H1 (cell line): ENCODE results near the gene MTF2. TPM values are rescaled to one million over a fixed set of nuclear protein-coding genes. Genes with fewer than 3 reads are reported as not detected.

ENCODE experiments used
- CTCF ChIA-PET: fragments of 300-600 bp; sonication (Branson Sonifier 250); formaldehyde crosslinking; loops from one replicate; lab custom pipeline; 2021; ENCODE audit not compliant: partially characterized antibody; lab: Charles Lee
- POLR2A ChIA-PET: fragments of 300-600 bp; sonication (Branson Sonifier 250); formaldehyde crosslinking; loops from one replicate; lab custom pipeline; 2021; ENCODE audit warnings: inconsistent platforms; ENCODE audit not compliant: partially characterized antibody; lab: Charles Lee
- DNase-seq, 2 experiments: peaks; one replicate each; pipeline versions ENCODE4 v3.0.0 to v3.0.0-alpha.2; 2010 to 2022; ENCODE audit warnings: low spot score in 2 of 2, low read depth in 1 of 2, mixed read lengths in 1 of 2
- FAIRE-seq: peaks from 2 replicates; lab custom pipeline; 2011; peaks lifted over from hg19 to GRCh38; lab: Jason Lieb, UNC
- H2AFZ ChIP-seq: 2 replicates; pipeline ENCODE4 v1.8.1; 2012; ENCODE audit warnings: low read length, inconsistent platforms
- H2AK5ac ChIP-seq: 2 replicates; pipeline ENCODE4 v1.6.1; 2013; ENCODE audit warnings: low read depth, low read length
- H2BK120ac ChIP-seq: replicated peaks from 2 replicates; pipeline ENCODE3; 2013; ENCODE audit warnings: low read depth, low read length, inconsistent platforms
- H2BK12ac ChIP-seq: 2 replicates; pipeline ENCODE4 v1.6.1; 2013; ENCODE audit warnings: low read depth, low read length
- H2BK15ac ChIP-seq: 2 replicates; pipeline ENCODE4 v1.6.1; 2013; ENCODE audit warnings: low read length
- H2BK20ac ChIP-seq: 2 replicates; pipeline ENCODE4 v1.6.1; 2013; ENCODE audit warnings: low read length
- H2BK5ac ChIP-seq: 2 replicates; pipeline ENCODE4 v1.6.1; 2013; ENCODE audit warnings: low read depth, low read length
- H3K14ac ChIP-seq: 2 replicates; pipeline ENCODE4 v1.6.1; 2013; ENCODE audit warnings: inconsistent platforms; ENCODE audit not compliant: insufficient read length
- H3K18ac ChIP-seq: 2 replicates; pipeline ENCODE4 v1.6.1; 2013; ENCODE audit warnings: low read length; ENCODE audit errors: extremely low read depth
- H3K23ac ChIP-seq: 2 replicates; pipeline ENCODE4 v1.6.1; 2013; ENCODE audit warnings: inconsistent platforms; ENCODE audit not compliant: insufficient read length
- H3K23me2 ChIP-seq: 2 replicates; pipeline ENCODE4 v1.6.1; 2013; ENCODE audit warnings: low read depth, low read length
- H3K27ac ChIP-seq: 2 replicates; pipeline ENCODE4 v1.6.1; 2011; ENCODE audit warnings: low read depth, low read length, inconsistent platforms
- H3K27me3 ChIP-seq, 4 experiments: replicated peaks in 1 of 4; 1 replicate in 1 of 4; 2 replicates in 3 of 4; pipeline versions ENCODE4 v1.6.1 to v1.8.1; 2011 to 2013; ENCODE audit warnings: low read length in 3 of 4, mild to moderate bottlenecking in 3 of 4, inconsistent platforms in 2 of 4, mixed read lengths in 2 of 4, moderate library complexity in 1 of 4; ENCODE audit not compliant: control insufficient read depth in 3 of 4, insufficient read depth in 3 of 4; ENCODE audit errors: extremely low read depth in 1 of 4
- H3K36me3 ChIP-seq, 4 experiments: 2 replicates each; pipeline versions ENCODE4 v1.6.1 to v1.8.1; 2011 to 2013; ENCODE audit warnings: mild to moderate bottlenecking in 4 of 4, low read length in 3 of 4, moderate library complexity in 2 of 4, control low read depth in 1 of 4, inconsistent platforms in 1 of 4; ENCODE audit not compliant: insufficient read depth in 4 of 4, control insufficient read depth in 2 of 4
- H3K4ac ChIP-seq: replicated peaks from 2 replicates; pipeline ENCODE3; 2013; ENCODE audit warnings: low read length, low read depth, mixed read lengths, inconsistent platforms; ENCODE audit not compliant: insufficient read length
- H3K4me1 ChIP-seq, 4 experiments: replicated peaks in 1 of 4; 1 replicate in 1 of 4; 2 replicates in 3 of 4; pipeline versions ENCODE4 v1.6.1 to v1.8.1; 2011 to 2013; ENCODE audit warnings: low read length in 3 of 4, inconsistent platforms in 2 of 4, mixed read lengths in 1 of 4; ENCODE audit not compliant: insufficient read depth in 4 of 4, control insufficient read depth in 3 of 4
- H3K4me2 ChIP-seq, 2 experiments: 2 replicates each; pipeline versions ENCODE4 v1.6.1 to v1.8.1; 2011 to 2013; ENCODE audit warnings: low read depth in 2 of 2, low read length in 2 of 2, control low read depth in 1 of 2, inconsistent platforms in 1 of 2, mild to moderate bottlenecking in 1 of 2; ENCODE audit not compliant: insufficient read depth in 1 of 2
- H3K4me3 ChIP-seq, 4 experiments: fragments of 200-600, 300-600 bp in 1 of 4; sonication (generic), shearing (Covaris generic), sonication (Bioruptor Twin) in 1 of 4; 2 replicates each; pipeline versions ENCODE4 v1.5.1 to v1.8.1; 2011 to 2016; ENCODE audit warnings: low read length in 4 of 4, low read depth in 3 of 4, control low read depth in 2 of 4, inconsistent platforms in 2 of 4, mild to moderate bottlenecking in 2 of 4, mixed read lengths in 1 of 4, moderate library complexity in 1 of 4; ENCODE audit not compliant: insufficient read depth in 2 of 4; ENCODE audit errors: extremely low read depth in 1 of 4
- H3K56ac ChIP-seq: replicated peaks from 2 replicates; pipeline ENCODE3; 2013; ENCODE audit warnings: low read depth, mild to moderate bottlenecking, mixed read lengths, low read length, inconsistent platforms; ENCODE audit not compliant: insufficient read length
- H3K79me1 ChIP-seq: 2 replicates; pipeline ENCODE4 v1.6.1; 2013; ENCODE audit warnings: low read depth, low read length, control low read depth
- H3K79me2 ChIP-seq, 2 experiments: 2 replicates each; pipeline versions ENCODE4 v1.6.1 to v1.8.1; 2012 to 2013; ENCODE audit warnings: low read length in 2 of 2, mild to moderate bottlenecking in 2 of 2, inconsistent platforms in 1 of 2; ENCODE audit not compliant: insufficient read depth in 2 of 2, control insufficient read depth in 1 of 2
- H3K9ac ChIP-seq, 4 experiments: replicated peaks in 1 of 4; 1 replicate in 1 of 4; 2 replicates in 3 of 4; pipeline versions ENCODE4 v1.6.1 to v1.8.1; 2011 to 2013; ENCODE audit warnings: low read depth in 3 of 4, low read length in 3 of 4, control low read depth in 2 of 4, mild to moderate bottlenecking in 2 of 4, moderate library complexity in 2 of 4, inconsistent platforms in 1 of 4; ENCODE audit errors: extremely low read depth in 1 of 4
- H3K9me3 ChIP-seq, 2 experiments: 2 replicates each; pipeline versions ENCODE4 v1.6.1 to v1.8.1; 2012 to 2013; ENCODE audit warnings: mild to moderate bottlenecking in 2 of 2, moderate library complexity in 2 of 2, control low read depth in 1 of 2, inconsistent platforms in 1 of 2, low read depth in 1 of 2, low read length in 1 of 2, mixed read lengths in 1 of 2; ENCODE audit not compliant: insufficient read depth in 2 of 2
- H4K20me1 ChIP-seq, 2 experiments: replicated peaks in 1 of 2; 2 replicates each; pipeline versions ENCODE3 to v1.8.1; 2011 to 2013; ENCODE audit warnings: inconsistent platforms in 2 of 2, low read length in 2 of 2, mild to moderate bottlenecking in 1 of 2; ENCODE audit not compliant: insufficient read depth in 2 of 2, control insufficient read depth in 1 of 2
- H4K5ac ChIP-seq: 2 replicates; pipeline ENCODE4 v1.6.1; 2013; ENCODE audit warnings: low read length, low read depth, mixed read lengths, inconsistent platforms; ENCODE audit not compliant: insufficient read length
- H4K8ac ChIP-seq: 2 replicates; pipeline ENCODE4 v1.8.0; 2013; ENCODE audit warnings: mild to moderate bottlenecking, moderate library complexity, low read length, inconsistent platforms; ENCODE audit not compliant: insufficient read depth; ENCODE audit errors: extremely low read depth
- H4K91ac ChIP-seq: replicated peaks from 2 replicates; pipeline ENCODE3; 2013; ENCODE audit warnings: low read length, mixed read lengths, inconsistent platforms; ENCODE audit not compliant: insufficient read length
- ASH2L ChIP-seq: fragments of 200-600, 300-600 bp; sonication (generic); IDR thresholded peaks from one replicate; pipeline ENCODE4 v1.7.1; 2017; ENCODE audit warnings: low read length
- RFX5 ChIP-seq: IDR thresholded peaks from 2 replicates; pipeline ENCODE4 v1.6.1; 2011; ENCODE audit warnings: low read depth, low read length, improper control_type of control experiment, borderline replicate concordance
- SAP30 ChIP-seq: fragments of 300-600 bp; sonication (generic); IDR thresholded peaks from 2 replicates; pipeline ENCODE4 v1.7.1; 2012; ENCODE audit warnings: low read length, moderate library complexity, mild to moderate bottlenecking, inconsistent platforms; ENCODE audit not compliant: insufficient read depth, insufficient replicate concordance
- SIN3A ChIP-seq, 2 experiments: IDR thresholded peaks in 1 of 2; conservative IDR thresholded peaks in 1 of 2; 2 replicates each; pipeline ENCODE4 v1.6.1; 2011 to 2012; ENCODE audit warnings: low read length in 2 of 2, improper control_type of control experiment in 1 of 2, low read depth in 1 of 2, mild to moderate bottlenecking in 1 of 2
- SP4 ChIP-seq: IDR thresholded peaks from 2 replicates; pipeline ENCODE4 v1.6.1; 2012; ENCODE audit warnings: low read length, inconsistent platforms
- WGBS, 2 experiments: shearing (Covaris generic) in 1 of 2; methylation state at CpG; one replicate each; pipeline versions ENCODE4 v1.1.6 to v1.1.7; 2013 to 2015; ENCODE audit warnings: low lambda C conversion rate in 2 of 2, mixed read lengths in 2 of 2, inconsistent platforms in 1 of 2, low coverage in 1 of 2, missing lambda C conversion rate in 1 of 2; ENCODE audit not compliant: insufficient replicate concordance in 2 of 2, insufficient coverage in 1 of 2, insufficient read length in 1 of 2; ENCODE audit errors: extremely low coverage in 1 of 2, missing lambda C conversion rate in 1 of 2; 5-methylcytosine and 5-hydroxymethylcytosine counted together
- polyA plus RNA-seq, 7 experiments: library from polyadenylated mRNA; depleted of rRNA in 3 of 7; stranded (reverse) in 5 of 7; unstranded in 2 of 7; fragments of >200 nt in 5 of 7; fragments of 200-250 nt in 2 of 7; gene quantifications; 1 replicate in 5 of 7; 2 replicates in 1 of 7; 4 replicates in 1 of 7; pipeline versions ENCODE4 v1.2.1 to v1.2.3, GENCODE V29; 2011 to 2013; ENCODE audit warnings: missing spikeins in 2 of 7, mixed read lengths in 2 of 7
- total RNA-seq: library from RNA; stranded (reverse); fragmentation: NEBNext Ultra II Directional; extraction: Animal tissue kit (Norgen Biotek cat#: 25700); gene quantifications from 2 replicates; pipeline ENCODE4 v1.2.1, GENCODE V29; 2021

MTF2 gene
- total and polyA plus RNA-seq, 2 of the 8 experiments (the other 6 are each of a cell fraction or from before 2014, with no cell fraction given), result 72.1 to 102 TPM

DNA sequence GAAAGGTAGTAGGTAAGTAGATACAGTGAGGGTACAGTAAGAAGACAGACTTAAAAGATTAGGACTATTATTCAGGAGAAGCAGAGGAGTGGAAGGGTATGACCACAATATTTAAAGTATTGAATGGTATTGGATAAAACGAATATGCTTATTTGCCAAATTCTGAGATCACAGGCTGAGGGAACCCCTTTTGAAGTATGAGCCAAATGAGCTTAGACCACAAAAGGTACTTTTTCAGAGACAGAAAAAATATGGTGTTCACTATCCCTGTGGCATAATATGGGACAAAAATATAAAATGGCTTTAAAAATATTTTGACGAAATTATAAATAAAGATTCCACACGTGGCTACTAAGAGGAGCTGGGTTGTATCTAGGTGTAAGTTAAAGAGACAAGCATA is 880 bp upstream of the MTF2 start:
- Histone ChIP-seq H3K9ac (peak overlapping the region in 3 of 4 experiments; percentile 71 to 90 (median 86); a peak in 5 of 7 replicates), H3K36me3 (peaks cover 0 to 15% (median 5%) of the 10 kb centered on the region in 4 experiments; a peak in 2 of 8 replicates), H4K20me1 (peaks cover 5 to 6% of the 10 kb centered on the region in 2 experiments), H2BK15ac (no peak overlapping the region), H3K23me2 (peaks cover 4% of the 10 kb centered on the region; the same call in 1 of the 2 replicates), H2AK5ac (no peak overlapping the region), H2BK120ac (no peak overlapping the region), H2BK12ac (no peak overlapping the region), H3K4me1 (no peaks in the 10 kb centered on the region; a peak in 2 of 7 replicates), H3K14ac (no peak overlapping the region), H3K4me3 (peak overlapping the region; percentile 44 to 100 (median 98)), H2BK20ac (no peak overlapping the region), H4K8ac (no peak overlapping the region), H2AFZ (no peak overlapping the region), H3K9me3 (no peaks in the 10 kb centered on the region), H3K56ac (no peak overlapping the region), H3K79me1 (no peaks in the 10 kb centered on the region), H3K79me2 (peaks cover 35 to 45% of the 10 kb centered on the region in 2 experiments), H3K4me2 (peak overlapping the region; percentile 46 to 78), H4K91ac (no peak overlapping the region), H2BK5ac (no peak overlapping the region), H3K27me3 (no peaks in the 10 kb centered on the region), H3K23ac (no peak overlapping the region), H3K4ac (no peak overlapping the region), H4K5ac (no peak overlapping the region), H3K27ac (peak overlapping the region; percentile 76; the same call in 1 of the 2 replicates), H3K18ac (no peak overlapping the region)
- FAIRE-seq, result no peak
- DNase-seq, result no peak
- WGBS, 2 experiments, result 51% methylated on average over 3 of the region's 3 CpGs; no CpG with 5 or more reads in 1 of the 2 experiments
- ChIA-PET POLR2A (interaction anchor here (0.7 to 4.1 kb wide), 30 partner anchors 10 to 267 kb away, joined by 3 to 65 read pairs (median 7); partner anchors contain the start of genes CCDC18, DIPK1A, DR1 and RPL5), CTCF (interaction anchor here (0.9 to 1.6 kb wide), 7 partner anchors 9 to 54 kb away, joined by 3 to 6 read pairs (median 3); no protein-coding TSS in a partner anchor)
- TF ChIP-seq SAP30 (no peak), ASH2L (no peak), SIN3A (conservative IDR thresholded peaks at IDR 0.05 in 1 of 2, IDR thresholded peaks at IDR 0.05 in 1 of 2; ENCODE audit: low read depth in 1 of 2, low read length in 2 of 2) (no peak), SP4 (no peak), RFX5 (no peak)
